Measurements from ENCODE around the gene DDIT3.

- TF ChIP-seq, protein P1, sequence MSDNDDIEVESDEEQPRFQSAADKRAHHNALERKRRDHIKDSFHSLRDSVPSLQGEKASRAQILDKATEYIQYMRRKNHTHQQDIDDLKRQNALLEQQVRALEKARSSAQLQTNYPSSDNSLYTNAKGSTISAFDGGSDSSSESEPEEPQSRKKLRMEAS (IDR thresholded peaks at IDR 0.05) = no peak
- TF ChIP-seq EZH2 (IDR thresholded peaks at IDR 0.05; ENCODE audit: low read depth, low read length, severe bottlenecking) (no peak), CTCF (IDR thresholded peaks at IDR 0.05; ENCODE audit: control extremely low read depth in 1 of 3, insufficient read depth in 1 of 3, low read depth in 1 of 3, low read length in 3 of 3) (no peak), JUND (IDR thresholded peaks at IDR 0.05; ENCODE audit: low read length) (no peak), EP300 (IDR thresholded peaks at IDR 0.05; ENCODE audit: borderline replicate concordance in 1 of 2, low read depth in 2 of 2, low read length in 2 of 2) (no peak), TBP (IDR thresholded peaks at IDR 0.05; ENCODE audit: low read depth, low read length) (no peak), TCF12 (IDR thresholded peaks at IDR 0.05; ENCODE audit: low read depth, low read length) (no peak), POLR2AphosphoS5 (IDR thresholded peaks at IDR 0.05; ENCODE audit: low read depth, low read length) (no peak), SIN3A (conservative IDR thresholded peaks at IDR 0.05 in 1 of 2, IDR thresholded peaks at IDR 0.05 in 1 of 2; ENCODE audit: low read depth in 1 of 2, low read length in 2 of 2) (no peak), RFX5 (IDR thresholded peaks at IDR 0.05; ENCODE audit: borderline replicate concordance, low read depth, low read length) (no peak), CEBPB (IDR thresholded peaks at IDR 0.05; ENCODE audit: low read depth, low read length) (no peak), FOSL1 (IDR thresholded peaks at IDR 0.05; ENCODE audit: insufficient read depth, low read depth, low read length) (no peak), CHD2 (IDR thresholded peaks at IDR 0.05; ENCODE audit: low read length) (no peak), SP1 (IDR thresholded peaks at IDR 0.05; ENCODE audit: low read depth, low read length) (no peak)
Observed at GRCh38 chr12:57536597-57536942, 16.3 kb upstream of the DDIT3 start.

Measured in H1 (cell line).